Measurements from ENCODE around the gene ATP8A2. TPM values are rescaled to one million over a fixed set of nuclear protein-coding genes. Genes with fewer than 3 reads are reported as not detected.
"Not testable (repeated sequence)": the region's sequence is repeated elsewhere in the genome, so short reads cannot be mapped to it uniquely, and the experiment has no call there.

The ATP8A2 gene
- total RNA-seq, 4 donors from 2014 or later: 0.13 to 0.29 (median 0.24) TPM

DNA sequence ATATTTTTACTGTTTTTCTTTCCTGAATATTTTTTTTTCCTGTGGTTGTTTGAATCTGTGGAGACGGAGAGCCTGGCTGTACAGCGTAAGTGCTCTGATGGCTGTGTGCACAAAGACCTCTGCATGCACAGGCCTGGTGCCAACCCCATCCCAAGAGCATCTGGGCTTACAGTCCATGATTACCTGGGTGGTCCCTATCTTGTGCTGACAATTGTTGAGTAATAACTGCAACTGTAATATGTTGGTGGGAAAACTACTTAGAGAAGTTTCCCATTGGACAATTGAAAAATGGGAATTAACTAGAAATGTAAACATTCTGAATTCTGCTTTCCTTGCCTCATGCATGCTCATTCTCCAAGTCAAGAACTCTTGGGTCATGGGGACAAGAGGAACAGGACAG lies 411.3 kb downstream of the ATP8A2 start:
- intact Hi-C loops (cut with DNase I): no loop called here
- no peak for DNase-seq
- Histone ChIP-seq H3K9me3 (no peaks in the 10 kb centered on the region), H3K4me3 (replicated peaks in 1 of 3) (no peak overlapping the region), H3K27ac (no peak overlapping the region), H3K4me1 (no peaks in the 10 kb centered on the region), H3K36me3 (no peaks in the 10 kb centered on the region), H3K27me3 (no peaks in the 10 kb centered on the region)
- 89 to 94% methylated on average over 2 of the region's 2 CpGs for WGBS, 2 donors
- no peak for TF ChIP-seq POLR2A (IDR thresholded peaks at IDR 0.05)
- TF ChIP-seq, protein P1, sequence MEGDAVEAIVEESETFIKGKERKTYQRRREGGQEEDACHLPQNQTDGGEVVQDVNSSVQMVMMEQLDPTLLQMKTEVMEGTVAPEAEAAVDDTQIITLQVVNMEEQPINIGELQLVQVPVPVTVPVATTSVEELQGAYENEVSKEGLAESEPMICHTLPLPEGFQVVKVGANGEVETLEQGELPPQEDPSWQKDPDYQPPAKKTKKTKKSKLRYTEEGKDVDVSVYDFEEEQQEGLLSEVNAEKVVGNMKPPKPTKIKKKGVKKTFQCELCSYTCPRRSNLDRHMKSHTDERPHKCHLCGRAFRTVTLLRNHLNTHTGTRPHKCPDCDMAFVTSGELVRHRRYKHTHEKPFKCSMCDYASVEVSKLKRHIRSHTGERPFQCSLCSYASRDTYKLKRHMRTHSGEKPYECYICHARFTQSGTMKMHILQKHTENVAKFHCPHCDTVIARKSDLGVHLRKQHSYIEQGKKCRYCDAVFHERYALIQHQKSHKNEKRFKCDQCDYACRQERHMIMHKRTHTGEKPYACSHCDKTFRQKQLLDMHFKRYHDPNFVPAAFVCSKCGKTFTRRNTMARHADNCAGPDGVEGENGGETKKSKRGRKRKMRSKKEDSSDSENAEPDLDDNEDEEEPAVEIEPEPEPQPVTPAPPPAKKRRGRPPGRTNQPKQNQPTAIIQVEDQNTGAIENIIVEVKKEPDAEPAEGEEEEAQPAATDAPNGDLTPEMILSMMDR (IDR thresholded peaks at IDR 0.05): no peak

DNA sequence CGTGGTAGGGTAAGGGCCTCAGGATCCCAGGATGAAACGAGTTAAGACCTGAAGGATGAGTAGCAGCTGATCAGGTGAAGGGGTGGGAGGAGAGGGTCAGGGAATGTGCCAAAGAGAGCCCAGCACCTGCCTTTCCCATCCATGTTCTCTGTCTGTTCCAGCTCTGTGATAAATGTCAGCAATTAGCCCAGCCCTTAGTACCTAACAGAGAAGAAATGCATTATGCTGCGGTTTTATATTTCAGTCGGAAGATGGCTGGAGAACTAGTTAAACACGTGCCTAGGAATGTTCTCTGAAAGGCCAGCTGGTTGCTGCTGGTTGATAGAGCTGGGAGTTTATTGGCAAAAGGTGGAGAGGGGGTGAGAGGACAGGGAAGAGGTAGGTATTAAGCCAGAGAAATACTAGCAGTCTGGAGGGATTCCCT lies 411.8 kb downstream of the ATP8A2 start:
- no peaks in the 10 kb centered on the region for H3K36me3 ChIP-seq
- intact Hi-C loops (cut with DNase I): no loop called here
- WGBS, 2 donors: 66 to 73% methylated on average over 5 of the region's 5 CpGs
- no peak for TF ChIP-seq POLR2A (IDR thresholded peaks at IDR 0.05)
- TF ChIP-seq, protein P1 (IDR thresholded peaks at IDR 0.05): no peak
- H3K4me1 ChIP-seq: no peaks in the 10 kb centered on the region
- no peak overlapping the region for H3K27ac ChIP-seq
- no peaks in the 10 kb centered on the region for H3K27me3 ChIP-seq
- no peak overlapping the region for H3K4me3 ChIP-seq (replicated peaks in 1 of 3)
- H3K9me3 ChIP-seq: no peaks in the 10 kb centered on the region
- DNase-seq: no peak

DNA sequence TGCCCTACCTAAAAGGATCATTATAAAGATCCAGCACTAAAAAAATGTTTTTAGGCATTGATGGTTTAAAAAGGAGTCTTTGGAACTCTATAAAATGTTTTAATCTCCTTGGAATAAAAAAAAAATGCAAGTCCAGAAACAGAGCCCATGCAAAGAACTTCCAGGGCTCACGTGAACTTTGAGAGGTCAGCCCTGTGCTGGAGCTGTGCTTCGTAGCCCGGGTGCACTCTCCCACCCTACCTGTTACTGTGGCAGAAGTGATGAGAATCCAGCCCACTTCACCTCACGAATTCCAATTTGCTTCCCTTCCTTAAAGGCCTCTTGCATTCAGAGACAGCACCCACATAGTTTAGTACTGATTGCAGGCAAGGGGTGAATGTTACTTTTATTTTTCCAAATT lies 412.3 kb downstream of the ATP8A2 start:
- no peaks in the 10 kb centered on the region for H3K9me3 ChIP-seq
- TF ChIP-seq POLR2A (IDR thresholded peaks at IDR 0.05): no peak
- TF ChIP-seq, protein P1 (IDR thresholded peaks at IDR 0.05): no peak
- WGBS, 2 donors: 69 to 89% methylated on average over 4 of the region's 4 CpGs

DNA sequence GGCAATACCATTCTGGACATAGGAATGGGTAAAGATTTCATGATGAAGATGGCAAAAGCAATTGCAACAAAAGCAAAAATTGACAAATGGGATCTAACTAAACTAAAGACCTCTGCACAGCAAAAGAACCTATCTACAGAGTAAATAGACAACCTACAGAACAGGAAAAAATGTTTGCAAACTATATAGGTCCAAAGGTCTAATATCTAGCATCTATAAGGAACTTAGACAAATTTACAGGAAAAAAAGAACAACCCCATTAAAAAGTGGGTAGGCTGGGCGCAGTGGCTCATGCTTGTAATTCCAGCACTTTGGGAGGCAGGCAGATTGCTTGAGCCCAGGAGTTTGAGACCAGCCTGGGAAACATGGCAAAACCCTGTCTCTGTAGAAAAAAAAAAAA lies 418.4 kb downstream of the ATP8A2 start:
- DNase-seq; H3K27me3 ChIP-seq; H3K4me1 ChIP-seq; intact Hi-C loops (cut with DNase I); H3K36me3 ChIP-seq; H3K27ac ChIP-seq; H3K4me3 ChIP-seq (replicated peaks in 1 of 3); H3K9me3 ChIP-seq: not testable (repeated sequence)
- 94 to 97% methylated on average over 1 of the region's 1 CpG for WGBS, 2 donors

More for the DNA sequence above, 412.3 kb downstream of the ATP8A2 start:
- no peak for DNase-seq
- intact Hi-C loops (cut with DNase I): no loop called here
- Histone ChIP-seq H3K27me3 (no peaks in the 10 kb centered on the region), H3K27ac (no peak overlapping the region), H3K36me3 (no peaks in the 10 kb centered on the region), H3K4me1 (no peaks in the 10 kb centered on the region), H3K4me3 (replicated peaks in 1 of 3) (no peak overlapping the region)

DNA sequence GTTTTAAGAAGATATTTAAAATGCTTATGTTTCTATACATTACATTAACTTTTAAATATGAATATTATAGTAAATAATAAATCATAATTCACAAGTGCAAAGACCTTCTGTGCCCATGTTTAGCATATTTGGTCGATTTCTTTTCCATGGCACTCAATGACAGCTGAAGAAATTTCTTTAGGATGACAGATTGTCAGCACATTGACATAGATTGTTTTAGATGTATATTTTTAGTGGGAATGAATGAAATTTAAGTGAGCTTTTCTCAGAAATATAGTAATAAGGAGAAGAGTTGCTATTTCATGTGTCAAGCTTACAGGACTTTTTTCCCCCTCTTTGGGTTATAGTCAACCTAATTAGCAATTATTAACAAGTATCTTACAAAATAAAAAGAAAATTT lies 423.5 kb downstream of the ATP8A2 start:
- intact Hi-C loops (cut with DNase I): no loop called here
- Histone ChIP-seq H3K27ac (no peak overlapping the region), H3K9me3 (no peaks in the 10 kb centered on the region), H3K27me3 (no peaks in the 10 kb centered on the region), H3K4me3 (replicated peaks in 1 of 3) (no peak overlapping the region), H3K36me3 (no peaks in the 10 kb centered on the region), H3K4me1 (no peaks in the 10 kb centered on the region)
- TF ChIP-seq POLR2A (IDR thresholded peaks at IDR 0.05): no peak
- TF ChIP-seq, protein P1 (IDR thresholded peaks at IDR 0.05): no peak
- DNase-seq: no peak
- 96 to 98% methylated on average over 1 of the region's 1 CpG for WGBS, 2 donors

DNA sequence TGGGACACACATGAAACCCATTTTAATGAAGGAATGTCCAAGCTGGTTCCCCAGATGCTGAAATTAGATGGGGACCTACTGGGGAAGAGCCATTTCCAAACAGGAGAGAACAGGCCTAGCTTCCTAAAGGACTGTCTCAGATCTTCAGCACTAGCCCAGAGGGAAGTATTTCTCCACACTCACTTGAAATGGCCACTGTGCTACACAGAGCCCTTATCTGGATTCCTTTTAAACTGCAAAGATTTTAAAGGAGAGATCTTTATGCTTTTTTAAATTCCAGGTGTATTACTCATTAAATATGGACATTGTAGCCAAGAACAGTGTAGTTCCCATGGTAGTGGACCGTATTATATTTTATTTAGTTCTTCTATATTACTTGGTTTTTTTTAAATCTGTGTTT lies 424.7 kb downstream of the ATP8A2 start:
- no peak for TF ChIP-seq POLR2A (IDR thresholded peaks at IDR 0.05)
- TF ChIP-seq, protein P1 (IDR thresholded peaks at IDR 0.05): no peak
- H3K36me3 ChIP-seq: no peaks in the 10 kb centered on the region
- no peaks in the 10 kb centered on the region for H3K4me1 ChIP-seq
- WGBS, 2 donors: 96 to 98% methylated on average over 1 of the region's 1 CpG
- intact Hi-C loops (cut with DNase I): no loop called here
- no peaks in the 10 kb centered on the region for H3K27me3 ChIP-seq
- H3K27ac ChIP-seq: no peak overlapping the region
- no peak overlapping the region for H3K4me3 ChIP-seq (replicated peaks in 1 of 3)
- no peak for DNase-seq
- no peaks in the 10 kb centered on the region for H3K9me3 ChIP-seq
